MM.1S (cell line): Measurements from ENCODE around the gene PTPN2.

Experiments
- DNase-seq: peaks from one replicate; pipeline ENCODE4 v3.0.0-alpha.2; 2015
- H2AFZ ChIP-seq: fragments of 300-600 bp; sonication (generic); 2 replicates; pipeline ENCODE4 v1.6.0; 2016; ENCODE audit warnings: antibody characterized with exemption, low read length
- H3F3A ChIP-seq: fragments of 300-600 bp; sonication (generic); 2 replicates; pipeline ENCODE4 v1.6.1; 2016; ENCODE audit warnings: mild to moderate bottlenecking, antibody characterized with exemption, low read length, moderate library complexity, mixed read lengths; ENCODE audit not compliant: insufficient read depth
- H3K27ac ChIP-seq: fragments of 300-600 bp; sonication (generic); 2 replicates; pipeline ENCODE4 v1.5.1; 2016; ENCODE audit warnings: mild to moderate bottlenecking, low read length
- H3K27me3 ChIP-seq: fragments of 300-600 bp; sonication (generic); replicated peaks from 2 replicates; pipeline ENCODE4 v1.6.0; 2016; ENCODE audit warnings: low read length; ENCODE audit not compliant: insufficient read depth
- H3K36me3 ChIP-seq: fragments of 300-600 bp; sonication (generic); replicated peaks from 2 replicates; pipeline ENCODE4 v1.6.1; 2016; ENCODE audit warnings: mild to moderate bottlenecking, low read length, mixed read lengths; ENCODE audit not compliant: insufficient read depth
- H3K4me1 ChIP-seq: fragments of 300-600 bp; sonication (generic); 2 replicates; pipeline ENCODE4 v1.6.1; 2016; ENCODE audit warnings: low read length, mixed read lengths
- H3K4me2 ChIP-seq: fragments of 300-600 bp; sonication (generic); 2 replicates; pipeline ENCODE4 v1.6.0; 2016; ENCODE audit warnings: low read depth, low read length
- H3K4me3 ChIP-seq: fragments of 300-600 bp; sonication (generic); 2 replicates; pipeline ENCODE4 v1.5.1; 2016; ENCODE audit warnings: low read length, mixed read lengths
- H3K79me2 ChIP-seq: fragments of 300-600 bp; sonication (generic); 2 replicates; pipeline ENCODE4 v1.6.1; 2016; ENCODE audit warnings: mixed run types, low read length, mixed read lengths
- H3K9ac ChIP-seq: fragments of 300-600 bp; sonication (generic); 2 replicates; pipeline ENCODE4 v1.6.1; 2016; ENCODE audit warnings: low read length, mixed read lengths
- H3K9me2 ChIP-seq: fragments of 300-600 bp; sonication (generic); replicated peaks from 2 replicates; pipeline ENCODE4 v1.6.1; 2016; ENCODE audit warnings: mild to moderate bottlenecking, low read length, mixed read lengths; ENCODE audit not compliant: insufficient read depth
- H3K9me3 ChIP-seq: fragments of 300-600 bp; sonication (generic); replicated peaks from 2 replicates; pipeline ENCODE4 v1.6.1; 2016; ENCODE audit warnings: mild to moderate bottlenecking, low read length, mixed read lengths; ENCODE audit not compliant: insufficient read depth
- H4K20me1 ChIP-seq: fragments of 300-600 bp; sonication (generic); 2 replicates; pipeline ENCODE4 v1.6.1; 2016; ENCODE audit warnings: mild to moderate bottlenecking, low read length, moderate library complexity, mixed read lengths; ENCODE audit not compliant: insufficient read depth
- CTCF ChIP-seq: fragments of 300-600 bp; sonication (generic); IDR thresholded peaks from 2 replicates; pipeline ENCODE4 v1.5.1; 2016; ENCODE audit warnings: antibody characterized with exemption, low read length, mixed read lengths
- EZH2 ChIP-seq: fragments of 300-600 bp; sonication (generic); optimal IDR thresholded peaks from 2 replicates; pipeline ENCODE3; 2017; ENCODE audit warnings: low read depth, mild to moderate bottlenecking, antibody characterized with exemption, low read length, mixed read lengths
- EZH2phosphoT487 ChIP-seq: fragments of 300-600 bp; sonication (generic); IDR thresholded peaks from 2 replicates; pipeline ENCODE4 v1.6.1; 2018; ENCODE audit warnings: antibody characterized with exemption, low read length

The PTPN2 gene

DNA sequence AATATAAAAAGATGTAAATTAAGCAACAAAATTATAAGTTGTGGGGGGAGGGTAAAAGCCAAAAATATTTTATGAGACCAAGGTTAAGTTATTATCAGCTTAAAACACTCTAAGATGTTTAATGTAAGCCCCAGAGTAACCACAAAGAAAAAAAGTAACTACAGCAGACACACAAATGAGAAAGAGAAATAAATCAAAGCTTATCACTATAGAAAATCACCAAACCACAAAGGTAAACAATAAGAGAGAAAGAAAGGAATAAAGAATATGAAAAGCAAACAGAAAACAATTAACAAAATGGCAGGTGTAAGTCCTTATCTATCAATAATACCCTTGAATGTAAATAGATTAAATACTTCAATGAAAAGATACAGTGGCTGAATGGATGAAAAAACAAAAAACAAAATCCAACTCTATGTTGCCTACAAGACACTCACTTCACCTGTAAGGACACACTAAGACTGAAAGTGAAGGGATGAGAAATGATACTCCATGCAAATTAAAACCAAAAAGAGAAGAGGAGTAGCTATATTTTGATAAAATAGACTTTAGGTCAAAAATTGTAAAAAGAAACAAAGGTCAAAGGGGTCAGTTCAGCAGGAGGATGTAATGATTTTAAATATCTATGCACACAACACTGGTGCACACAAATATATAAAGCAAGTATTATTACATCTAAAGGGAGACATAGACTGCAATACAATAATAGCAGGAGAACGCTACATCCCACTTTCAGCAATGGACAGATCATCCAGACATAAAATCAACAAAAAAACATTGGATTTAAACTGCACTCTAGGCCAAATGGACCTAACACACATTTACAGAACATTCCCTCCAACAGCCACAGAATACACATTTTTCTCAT lies 80.7 kb downstream of the PTPN2 start:
- Histone ChIP-seq H3K79me2 (0 out of 2 replicates have a peak, but pooled peaks cover 5% of the 10 kb centered on the region), H2AFZ (no peak overlapping the region), H3K9ac (no peak overlapping the region), H3K36me3 (no peaks in the 10 kb centered on the region), H3K4me1 (peaks cover 11% of the 10 kb centered on the region; the same call in 1 of the 2 replicates), H3K27me3 (no peaks in the 10 kb centered on the region), H3K9me2 (no peaks in the 10 kb centered on the region), H3K4me2 (no peak overlapping the region), H3K27ac (no peak overlapping the region), H3F3A (no peaks in the 10 kb centered on the region), H3K9me3 (no peaks in the 10 kb centered on the region), H3K4me3 (no peak overlapping the region), H4K20me1 (no peaks in the 10 kb centered on the region)
- no peak for DNase-seq
- no peak for TF ChIP-seq EZH2
- no peak for TF ChIP-seq CTCF
- no peak for TF ChIP-seq EZH2phosphoT487

DNA sequence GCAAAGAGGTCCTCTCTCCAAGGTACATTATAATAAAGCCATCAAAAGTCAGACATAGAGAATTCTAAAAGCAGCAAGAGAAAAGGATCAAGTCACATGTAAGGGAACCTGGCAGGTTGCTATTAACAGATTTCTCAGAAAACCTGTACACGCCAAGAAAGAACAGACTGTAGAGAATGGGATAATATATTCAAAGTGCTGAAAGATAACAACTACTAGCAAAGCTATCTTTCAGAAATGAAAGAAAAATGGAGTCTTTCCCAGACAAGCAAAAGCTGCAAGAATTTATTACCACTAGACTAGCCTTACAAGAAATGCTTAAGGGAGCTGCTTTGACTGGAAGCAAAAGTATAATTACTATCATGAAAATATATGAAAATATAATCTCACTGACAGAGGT lies 81.5 kb downstream of the PTPN2 start:
- H3K27me3 ChIP-seq = no peaks in the 10 kb centered on the region
- no peak overlapping the region for H3K9ac ChIP-seq
- H3K4me3 ChIP-seq = no peak overlapping the region
- H3K79me2 ChIP-seq = 0 out of 2 replicates have a peak, but pooled peaks cover 5% of the 10 kb centered on the region
- H3K4me2 ChIP-seq = no peak overlapping the region
- no peak overlapping the region for H3K27ac ChIP-seq
- no peaks in the 10 kb centered on the region for H4K20me1 ChIP-seq
- H3K4me1 ChIP-seq = peaks cover 11% of the 10 kb centered on the region; the same call in 1 of the 2 replicates
- TF ChIP-seq CTCF (no peak), EZH2phosphoT487 (no peak), EZH2 (no peak)
- H3K9me2 ChIP-seq = no peaks in the 10 kb centered on the region
- no peaks in the 10 kb centered on the region for H3K9me3 ChIP-seq
- H3F3A ChIP-seq = no peaks in the 10 kb centered on the region
- H3K36me3 ChIP-seq = no peaks in the 10 kb centered on the region
- H2AFZ ChIP-seq = no peak overlapping the region
- DNase-seq = no peak

DNA sequence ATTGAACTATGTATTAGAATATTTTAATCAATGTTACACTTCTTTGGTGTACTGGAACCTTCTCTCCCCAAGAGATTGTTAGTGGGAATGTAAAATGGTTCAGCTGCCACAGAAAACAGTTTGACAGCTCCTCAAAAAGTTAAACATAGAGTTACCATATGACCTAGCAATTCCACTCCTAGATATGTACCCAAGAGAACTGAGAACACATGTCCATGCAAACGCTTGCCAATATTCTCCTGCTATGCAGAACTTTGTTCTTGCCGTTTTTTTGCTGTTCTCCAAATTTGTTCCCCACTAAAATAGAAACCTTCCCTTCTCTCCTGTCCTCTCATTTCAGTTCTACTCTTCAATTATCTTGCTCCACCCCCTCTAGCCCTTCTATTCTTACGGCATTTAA lies 87.6 kb downstream of the PTPN2 start:
- Histone ChIP-seq H3K79me2 (no peaks in the 10 kb centered on the region), H3K9me2 (no peaks in the 10 kb centered on the region), H3K4me3 (no peak overlapping the region), H2AFZ (no peak overlapping the region), H4K20me1 (no peaks in the 10 kb centered on the region), H3F3A (no peaks in the 10 kb centered on the region; the same call in 1 of the 2 replicates), H3K4me2 (no peak overlapping the region), H3K4me1 (no peaks in the 10 kb centered on the region), H3K9ac (no peak overlapping the region), H3K9me3 (no peaks in the 10 kb centered on the region), H3K36me3 (no peaks in the 10 kb centered on the region), H3K27me3 (no peaks in the 10 kb centered on the region), H3K27ac (no peak overlapping the region)
- TF ChIP-seq CTCF (no peak), EZH2 (no peak), EZH2phosphoT487 (no peak)
- DNase-seq = no peak
